Retinal pigment epithelial cell (primary cell): ENCODE results near the gene C1orf35.

Source experiments
- DNase-seq: peaks from one replicate; pipeline ENCODE4 v3.0.0-alpha.2; 2010; ENCODE audit warnings: low read depth
- H3K4me3 ChIP-seq: 2 replicates; pipeline ENCODE4 v1.5.1; 2011; ENCODE audit warnings: mild to moderate bottlenecking, low read length, control low read depth, moderate library complexity
- CTCF ChIP-seq: conservative IDR thresholded peaks from 2 replicates; pipeline ENCODE4 v1.5.1; 2011; ENCODE audit warnings: low read depth, low read length, control low read depth, inconsistent platforms

C1orf35 gene

GRCh38 chr1:228141226-228142044 is 38.3 kb upstream of the C1orf35 start:
- no peak for TF ChIP-seq CTCF
- peak overlapping the region; percentile 87 for H3K4me3 ChIP-seq
- DNase-seq = no peak

GRCh38 chr1:228140724-228141225 is 37.6 kb upstream of the C1orf35 start:
- peak overlapping the region; percentile 87 for H3K4me3 ChIP-seq
- no peak for DNase-seq
- no peak for TF ChIP-seq CTCF

GRCh38 chr1:228139931-228140723 is 37.0 kb upstream of the C1orf35 start, which contains the start of gene GUK1:
GUK1 (plus strand) TSS chr1:228140279; CDS start chr1:228140303, 24 bp downstream.
- peak; percentile 10 for TF ChIP-seq CTCF
- peak; percentile 98 for DNase-seq
- peak within 1 kb of the TSS; percentile 87 for H3K4me3 ChIP-seq

GRCh38 chr1:228139406-228139930 is 36.3 kb upstream of the C1orf35 start:
- peak overlapping the region; percentile 66 for H3K4me3 ChIP-seq
- no peak for TF ChIP-seq CTCF
- DNase-seq = no peak

GRCh38 chr1:228136901-228137300 is 33.8 kb upstream of the C1orf35 start:
- TF ChIP-seq CTCF = no peak
- DNase-seq = no peak
- H3K4me3 ChIP-seq = no peak overlapping the region

GRCh38 chr1:228134591-228134990 is 31.5 kb upstream of the C1orf35 start:
- DNase-seq = no peak
- no peak overlapping the region for H3K4me3 ChIP-seq
- no peak for TF ChIP-seq CTCF
